IPS DF 19.7 (cell line): ENCODE results near the gene ZNF654.
"Not testable (repeated sequence)": the region's sequence is repeated elsewhere in the genome, so short reads cannot be mapped to it uniquely, and the experiment has no call there.

Experiments used
- DNase-seq: peaks from one replicate; pipeline ENCODE4 v3.0.0-alpha.2; 2013; ENCODE audit warnings: low read depth, low spot score

ZNF654 gene

DNA sequence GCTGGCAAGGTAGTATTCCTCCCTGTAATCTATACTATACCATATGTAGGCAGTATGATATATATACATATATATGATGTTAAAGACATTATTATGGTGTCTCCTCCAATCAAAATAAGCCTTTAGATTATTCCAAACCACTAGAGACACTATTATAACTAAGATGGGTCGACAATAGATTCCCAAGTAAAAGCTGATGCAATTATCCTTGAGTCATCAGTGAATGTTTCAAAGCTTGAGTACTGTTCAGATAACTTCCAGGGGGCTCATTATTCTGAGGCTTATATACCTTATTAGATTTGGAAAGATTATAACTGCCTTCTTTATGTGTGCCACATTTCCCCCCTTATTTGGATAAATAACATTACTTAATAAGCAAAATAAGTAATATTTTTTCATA lies 78.8 kb downstream of the ZNF654 start:
- no peak for DNase-seq

- no peak for DNase-seq
Observed at GRCh38 chr3:88141458-88142083, 82.5 kb downstream of the ZNF654 start.

GRCh38 chr3:88142094-88142624 lies 83.1 kb downstream of the ZNF654 start:
- no peak for DNase-seq

GRCh38 chr3:88147261-88147660 lies 88.2 kb downstream of the ZNF654 start:
- DNase-seq: no peak

DNA sequence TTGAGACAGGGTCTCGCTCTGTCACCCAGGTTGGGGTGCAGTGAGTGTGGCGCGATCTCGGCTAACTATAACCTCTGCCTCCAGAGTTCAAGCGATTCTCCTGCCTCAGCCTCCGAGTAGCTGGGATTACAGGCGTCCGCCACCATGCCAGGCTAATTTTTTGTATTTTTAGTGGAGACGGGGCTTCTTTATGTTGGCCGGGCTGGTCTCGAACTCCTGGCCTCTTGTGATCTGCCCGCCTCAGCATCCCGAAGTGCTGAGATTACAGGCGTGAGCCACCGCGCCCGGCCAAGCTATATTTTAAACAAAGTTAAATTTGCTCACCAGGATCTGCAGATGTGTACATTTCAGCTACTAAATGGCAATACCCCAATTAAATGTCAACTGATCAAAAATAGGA lies 89.6 kb downstream of the ZNF654 start:
- no peak for DNase-seq

DNA sequence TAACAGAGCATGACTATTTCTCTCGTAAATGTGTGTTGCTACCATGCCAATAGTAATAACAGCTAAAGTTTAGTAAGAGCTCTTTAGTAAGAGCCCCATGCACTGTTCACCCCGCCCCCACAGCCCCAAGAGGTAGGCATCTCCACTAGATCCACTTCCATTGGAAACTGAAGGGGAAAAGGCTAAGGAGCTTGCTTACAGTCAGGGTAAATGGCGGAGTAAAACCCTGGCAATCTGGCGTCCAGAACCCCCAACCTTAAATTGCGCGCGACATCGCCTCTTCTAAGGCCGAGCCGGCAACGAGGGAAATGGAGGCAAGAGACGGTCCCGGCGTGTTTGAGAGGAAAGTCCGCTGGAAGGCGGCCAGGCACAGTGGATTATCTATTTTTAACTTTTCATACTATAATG lies 90.0 kb downstream of the ZNF654 start:
- no peak for DNase-seq

DNA sequence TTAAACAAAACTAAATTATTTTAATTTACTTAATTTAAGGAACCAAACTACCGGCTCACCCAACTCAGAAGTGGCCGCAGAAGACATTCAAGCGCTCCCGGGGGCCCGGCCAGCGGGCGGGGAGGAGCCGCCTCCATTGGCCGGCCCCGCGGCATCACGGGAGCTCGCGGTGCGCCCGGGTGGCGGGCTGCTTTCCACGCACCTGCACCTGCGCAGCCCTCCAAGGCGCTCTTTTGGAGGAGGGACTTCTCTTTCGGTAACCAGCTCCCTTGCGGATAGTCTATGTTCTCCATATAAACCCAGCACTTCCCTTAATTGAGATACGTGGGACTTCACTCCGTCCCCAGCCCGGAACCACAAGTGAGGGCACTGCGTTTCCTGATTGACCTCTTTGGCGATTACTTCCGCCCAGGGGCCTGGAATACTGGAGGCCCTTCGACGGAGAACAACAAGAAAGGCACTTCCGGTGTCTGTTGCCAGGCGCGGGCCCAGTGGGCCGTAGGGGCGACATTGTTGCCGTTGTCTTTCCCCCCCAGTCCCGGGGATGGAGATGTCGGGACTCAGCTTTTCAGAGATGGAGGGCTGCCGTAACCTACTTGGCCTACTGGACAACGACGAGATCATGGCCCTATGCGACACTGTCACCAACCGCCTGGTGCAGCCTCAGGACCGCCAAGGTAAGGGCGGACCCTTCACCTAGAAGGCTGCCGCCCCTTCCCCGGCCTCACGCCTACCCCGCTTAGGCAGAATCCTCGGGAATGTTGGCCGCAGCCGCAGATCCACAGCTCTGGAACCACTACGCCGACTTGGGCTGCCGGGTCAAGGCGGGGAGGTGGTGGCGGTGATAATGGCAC lies 90.7 kb downstream of the ZNF654 start, which contains the start of gene C3orf38:
TSS of gene C3orf38 (plus strand) at position 451 of the 854 bp plus-strand sequence. CDS start at position 545, 94 bp downstream.
- DNase-seq: peak; percentile 81

DNA sequence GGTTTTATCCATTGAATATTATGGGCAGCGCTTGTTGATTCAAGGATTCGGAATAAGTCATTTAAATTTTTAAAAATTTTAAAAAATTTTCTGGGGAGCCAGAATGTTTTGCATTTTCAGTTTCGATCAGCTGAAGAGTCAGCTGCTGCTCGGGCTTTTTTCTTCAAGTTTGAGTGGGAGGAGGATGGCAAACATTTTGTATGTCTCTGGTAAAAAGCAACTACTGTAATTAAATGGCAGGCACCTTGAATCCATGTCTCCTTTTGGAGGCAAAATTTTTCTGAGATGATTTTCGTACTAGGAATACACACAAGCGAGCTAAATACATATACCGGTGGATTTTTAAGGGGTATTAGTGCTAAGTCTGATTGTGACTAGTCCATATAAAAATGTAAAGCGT lies 91.3 kb downstream of the ZNF654 start:
- no peak for DNase-seq

DNA sequence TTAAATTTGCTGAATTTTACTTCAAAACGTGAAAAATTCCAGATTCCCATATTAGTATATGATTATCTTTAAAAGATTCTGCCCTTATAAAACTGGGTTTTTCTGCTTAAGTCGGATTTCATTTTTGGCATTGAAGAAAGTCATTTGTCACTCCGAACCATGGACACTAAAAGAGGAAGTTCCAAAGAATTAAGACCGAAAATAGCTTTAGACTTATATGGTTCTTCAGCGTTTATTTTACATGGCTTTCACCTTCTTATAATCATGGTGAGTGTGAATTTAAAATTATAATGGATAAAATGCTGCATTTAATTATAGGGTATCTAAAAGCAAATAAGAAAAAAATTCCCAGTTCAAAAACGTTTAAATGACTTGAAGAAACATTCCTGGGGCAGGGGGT lies 91.8 kb downstream of the ZNF654 start:
- no peak for DNase-seq

DNA sequence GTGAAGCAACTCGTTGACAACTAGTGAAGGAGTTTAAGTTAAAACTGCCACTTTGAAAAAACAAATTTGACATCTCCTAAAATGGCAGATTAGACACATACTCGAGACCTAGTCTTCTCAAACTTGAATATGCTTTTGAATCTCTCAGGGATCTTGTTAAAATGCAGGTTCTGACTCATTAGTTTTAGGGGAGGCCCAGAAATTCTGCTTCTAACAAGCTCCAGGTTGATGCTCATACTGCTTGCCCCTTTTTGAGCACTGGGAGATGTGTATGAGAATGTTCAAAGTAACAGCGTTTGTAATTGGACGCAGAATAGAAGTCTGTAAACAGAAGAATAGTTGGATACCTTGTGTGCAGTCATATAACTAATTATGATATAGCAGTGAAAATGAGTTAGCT lies 92.3 kb downstream of the ZNF654 start:
- DNase-seq: no peak

DNA sequence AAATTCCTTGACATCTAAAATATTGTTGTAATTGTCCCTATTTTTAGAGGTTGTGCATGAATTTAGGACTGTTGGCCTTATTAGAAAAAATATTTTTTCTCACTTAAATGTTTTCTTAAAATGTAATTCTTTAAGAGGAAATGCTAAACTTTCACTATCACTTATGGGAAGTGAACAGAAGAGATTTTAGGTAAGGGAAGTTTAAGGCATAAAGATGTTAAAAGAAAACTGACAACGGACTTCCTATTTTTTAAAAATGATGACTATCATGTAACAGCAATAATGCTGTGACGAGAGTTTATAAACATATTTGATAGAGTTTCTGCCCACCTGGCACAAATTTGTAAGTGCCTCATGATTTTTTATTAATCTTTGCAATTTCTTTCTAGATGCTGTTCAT lies 93.8 kb downstream of the ZNF654 start:
- DNase-seq: no peak

DNA sequence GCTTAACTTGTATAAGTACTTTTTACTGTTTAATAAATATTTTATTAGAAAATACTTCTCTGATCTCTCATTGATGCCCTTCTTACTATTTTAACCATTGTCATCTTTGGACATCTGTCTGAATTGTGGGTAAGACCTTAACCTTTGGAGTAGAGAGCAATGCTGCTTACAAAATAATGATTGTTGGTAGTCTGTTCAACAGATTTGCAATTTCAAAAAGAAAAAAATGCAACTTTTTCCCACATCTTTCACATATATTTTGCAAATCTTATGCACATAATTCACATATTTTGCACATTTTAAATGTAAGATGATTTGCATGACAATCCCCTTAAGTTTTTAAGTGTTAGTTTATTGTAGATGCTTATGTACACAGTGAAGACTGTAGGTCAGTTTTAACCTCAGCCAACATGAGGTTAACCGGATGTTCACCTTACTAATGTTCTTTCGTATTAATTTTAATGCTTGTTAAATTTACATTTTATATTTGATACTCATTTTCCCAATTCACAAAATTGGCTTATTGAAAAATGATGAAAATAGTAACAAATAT lies 107.4 kb downstream of the ZNF654 start:
- DNase-seq: no peak

DNA sequence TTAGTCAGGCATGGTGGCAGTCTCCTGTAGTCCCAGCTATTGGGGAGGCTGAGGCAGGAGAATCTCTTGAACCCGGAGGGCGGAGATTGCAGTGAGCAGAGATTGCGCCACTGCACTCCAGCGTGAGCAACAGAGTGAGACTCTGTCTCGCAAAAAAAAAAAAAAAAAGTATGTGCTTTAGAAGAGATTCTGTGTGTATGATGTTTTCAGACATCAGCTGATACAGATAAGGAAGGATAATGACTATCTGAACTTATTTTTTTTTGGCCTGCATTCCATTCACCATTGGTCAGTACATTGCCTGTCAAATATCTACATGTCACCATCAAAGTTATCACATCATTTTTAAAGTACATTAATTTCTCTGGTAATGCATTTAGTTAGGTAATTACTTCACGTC lies 108.1 kb downstream of the ZNF654 start:
- no peak for DNase-seq

DNA sequence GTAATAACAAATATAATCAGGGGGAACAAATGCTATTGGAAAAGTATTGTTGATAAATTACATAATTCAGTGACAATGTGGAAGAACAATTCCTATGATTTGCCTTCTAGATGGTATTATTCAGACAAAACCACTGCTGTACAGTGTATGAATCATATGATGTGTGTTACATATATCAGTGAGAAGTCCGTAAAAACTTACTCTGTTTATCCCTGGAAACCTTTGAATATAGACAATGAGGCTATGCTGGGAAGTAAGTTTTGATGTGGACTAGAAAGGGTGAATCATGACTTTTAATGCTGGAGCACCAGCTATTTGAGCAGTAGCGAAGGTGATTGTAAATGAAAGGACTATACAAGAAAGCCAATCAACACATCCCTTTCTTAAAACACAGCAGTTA lies 108.6 kb downstream of the ZNF654 start:
- no peak for DNase-seq

DNA sequence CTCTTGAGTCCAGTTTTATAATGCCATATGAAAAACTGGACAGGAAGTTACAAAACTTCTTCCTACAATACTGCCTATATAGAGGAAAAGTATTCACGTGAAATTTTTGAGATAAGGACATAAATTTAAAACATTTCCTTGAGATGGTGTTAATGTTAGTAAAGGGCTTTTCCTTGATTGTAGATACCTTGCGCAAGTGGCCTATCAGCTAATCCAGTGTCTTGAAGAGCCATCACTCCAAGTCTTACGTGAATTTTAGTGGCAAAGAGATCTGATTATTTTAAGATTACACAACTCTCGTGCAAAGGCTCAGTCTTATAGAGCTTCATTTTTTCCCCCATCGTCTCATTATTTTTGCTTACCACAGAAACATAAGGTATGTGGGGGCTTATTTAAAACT lies 109.1 kb downstream of the ZNF654 start:
- no peak for DNase-seq

DNA sequence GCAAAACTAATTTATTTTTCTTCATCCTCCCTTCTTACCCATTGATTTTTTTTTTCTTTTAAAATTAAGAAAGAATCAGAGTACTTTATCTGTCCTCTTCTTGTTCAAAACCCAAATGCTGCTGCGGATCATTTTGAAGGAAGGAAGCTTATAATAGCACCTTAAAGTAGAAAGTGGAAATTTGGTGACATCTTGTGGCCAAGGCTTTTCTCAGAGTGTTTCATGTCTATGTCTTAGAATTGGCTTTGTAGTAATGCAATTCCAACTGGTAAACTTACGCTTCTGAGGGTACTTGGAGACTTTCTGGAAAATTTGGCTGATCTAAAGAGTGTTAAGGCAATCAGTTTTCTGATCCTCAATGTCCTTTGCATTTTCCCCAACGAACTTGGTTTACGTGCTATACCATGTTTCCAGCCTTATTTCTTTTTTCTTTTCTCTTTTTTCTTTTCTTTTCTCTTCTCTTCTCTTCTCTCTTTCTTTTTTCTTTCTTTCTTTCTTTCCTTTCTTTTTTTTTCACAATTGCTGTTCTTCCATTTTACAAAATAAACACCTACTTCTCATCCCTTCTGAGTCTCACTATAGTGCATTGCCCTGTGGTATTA lies 121.4 kb downstream of the ZNF654 start:
- DNase-seq: no peak

DNA sequence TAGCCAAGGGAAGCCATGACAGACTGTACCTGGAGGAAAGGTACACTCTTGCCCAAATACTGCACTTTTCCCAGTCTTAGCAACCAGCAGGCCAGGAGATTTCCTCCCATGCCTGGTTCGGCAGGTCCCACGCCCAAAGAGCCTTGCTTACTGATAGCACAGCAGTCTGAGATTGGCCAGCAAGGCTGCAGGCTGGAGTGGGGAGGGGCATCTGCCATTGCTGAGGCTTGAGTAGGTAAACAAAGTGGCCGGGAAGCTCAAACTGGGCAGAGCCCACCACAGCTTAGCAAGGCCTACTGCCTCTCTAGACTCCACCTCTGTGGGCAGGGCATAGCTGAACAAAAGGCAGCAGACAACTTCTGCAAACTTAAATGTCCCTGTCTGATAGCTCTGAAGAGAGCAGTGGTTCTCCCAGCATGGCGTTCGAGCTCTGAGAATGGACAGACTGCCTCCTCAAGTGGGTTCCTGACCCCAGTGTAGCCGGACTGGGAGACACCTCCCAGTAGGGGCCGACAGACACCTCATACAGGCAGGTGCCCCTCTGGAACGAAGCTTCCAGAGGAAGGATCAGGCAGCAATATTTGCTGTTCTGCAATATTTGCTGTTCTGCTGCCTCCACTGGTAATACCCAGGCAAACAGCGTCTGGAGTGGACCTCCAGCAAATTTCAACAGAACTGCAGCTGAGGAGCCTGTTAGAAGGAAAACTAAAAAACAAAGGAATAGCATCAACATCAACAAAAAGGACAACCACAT lies 123.3 kb downstream of the ZNF654 start:
- not testable (repeated sequence) for DNase-seq

- no peak for DNase-seq
Observed at GRCh38 chr3:88188436-88188835, 129.4 kb downstream of the ZNF654 start.

GRCh38 chr3:88189361-88189810 lies 130.3 kb downstream of the ZNF654 start:
- no peak for DNase-seq

- DNase-seq: no peak
Observed at GRCh38 chr3:88191872-88192409, 132.9 kb downstream of the ZNF654 start.

DNA sequence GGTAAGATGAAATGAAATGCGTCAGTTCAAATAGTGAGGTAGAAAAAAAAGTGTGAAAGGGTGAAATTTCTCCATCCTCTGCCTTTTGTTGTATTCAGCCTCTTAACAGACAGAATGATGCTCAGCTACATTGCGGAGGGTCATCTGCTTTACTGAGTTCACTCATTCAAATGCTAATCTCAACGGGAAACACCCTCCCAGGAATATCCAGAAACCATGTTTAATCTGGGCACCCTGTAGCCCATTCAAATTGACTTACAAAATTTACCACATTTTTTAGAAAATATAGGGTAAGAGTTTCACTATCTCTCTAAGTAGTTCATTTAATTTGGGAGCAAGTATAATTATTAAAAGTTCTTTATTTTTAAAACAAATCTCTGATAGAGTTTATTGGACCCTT lies 133.6 kb downstream of the ZNF654 start:
- DNase-seq: no peak
